Type B pancreatic cell (in vitro differentiated cells): ENCODE measurements around the gene YIF1A. TPM values are rescaled to one million over a fixed set of nuclear protein-coding genes. Genes with fewer than 3 reads are reported as not detected.
A peak's percentile ranks its signal among the peaks of the same experiment; 100 is the strongest.
"Not testable (repeated sequence)": the region's sequence is repeated elsewhere in the genome, so short reads cannot be mapped to it uniquely, and the experiment has no call there.

ENCODE experiments used
- DNase-seq: peaks from one replicate; pipeline ENCODE4 v3.0.0; 2021; ENCODE audit warnings: mixed read lengths; ENCODE audit not compliant: unreplicated experiment; ENCODE audit errors: extremely low spot score
- H3K27ac Mint-ChIP-seq: 2 replicates; pipeline ENCODE4 v1.8.0; 2021; ENCODE audit warnings: mild to moderate bottlenecking, mixed read lengths
- H3K27me3 Mint-ChIP-seq: 2 replicates; pipeline ENCODE4 v1.8.0; 2021; ENCODE audit warnings: mixed read lengths
- H3K36me3 Mint-ChIP-seq: 2 replicates; pipeline ENCODE4 v1.8.0; 2021; ENCODE audit warnings: mixed read lengths
- H3K4me1 Mint-ChIP-seq: one replicate; pipeline ENCODE4 v1.8.0; 2021; ENCODE audit warnings: mixed read lengths; ENCODE audit not compliant: unreplicated experiment
- H3K4me3 Mint-ChIP-seq: 2 replicates; pipeline ENCODE4 v1.8.0; 2021; ENCODE audit warnings: mild to moderate bottlenecking, mixed read lengths
- H3K9me3 Mint-ChIP-seq: 2 replicates; pipeline ENCODE4 v1.8.0; 2021; ENCODE audit warnings: mixed read lengths
- CTCF ChIP-seq: fragments of 200-600 bp; sonication (generic); conservative IDR thresholded peaks from 2 replicates; pipeline ENCODE4 v1.5.0; 2021; ENCODE audit warnings: antibody characterized with exemption, mild to moderate bottlenecking
- total RNA-seq: library from RNA; stranded (reverse); gene quantifications from 2 replicates; pipeline ENCODE4 v1.2.1, GENCODE V29; 2021; ENCODE audit warnings: low replicate concordance

Gene YIF1A
- total RNA-seq, 1 donor from 2014 or later, result 87.0 TPM

DNA sequence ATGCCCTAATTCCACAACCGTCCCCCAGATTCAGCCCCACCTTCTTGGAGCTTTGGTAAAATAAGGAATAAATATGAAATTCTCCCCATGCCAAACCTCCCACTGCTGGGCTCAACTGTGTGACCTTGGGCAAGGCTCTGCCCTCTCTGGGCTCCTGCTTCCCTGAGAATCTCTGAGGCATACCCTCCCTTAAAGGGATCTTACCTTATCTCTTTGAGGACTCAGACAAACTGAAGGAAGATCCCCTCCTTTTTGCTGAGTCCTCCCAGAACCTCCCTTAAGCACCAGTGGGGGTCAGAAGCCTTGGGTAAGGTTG lies 25.2 kb upstream of the YIF1A start:
- Mint-ChIP-seq H3K27ac (peak overlapping the region; percentile 77), H3K9me3 (no peaks in the 10 kb centered on the region), H3K4me1 (peaks cover 27% of the 10 kb centered on the region), H3K4me3 (peak overlapping the region; percentile 93), H3K27me3 (peaks cover 7% of the 10 kb centered on the region), H3K36me3 (no peaks in the 10 kb centered on the region)
- DNase-seq, result no peak
- TF ChIP-seq CTCF, result no peak

GRCh38 chr11:66313321-66314185 lies 24.6 kb upstream of the YIF1A start:
- H3K27ac Mint-ChIP-seq, result peak overlapping the region; percentile 77
- peaks cover 9% of the 10 kb centered on the region for H3K27me3 Mint-ChIP-seq
- TF ChIP-seq CTCF, result peak; percentile 52
- DNase-seq, result peak; percentile 86
- no peaks in the 10 kb centered on the region for H3K36me3 Mint-ChIP-seq
- peak overlapping the region; percentile 93 for H3K4me3 Mint-ChIP-seq
- H3K9me3 Mint-ChIP-seq, result no peaks in the 10 kb centered on the region
- peaks cover 21% of the 10 kb centered on the region for H3K4me1 Mint-ChIP-seq

DNA sequence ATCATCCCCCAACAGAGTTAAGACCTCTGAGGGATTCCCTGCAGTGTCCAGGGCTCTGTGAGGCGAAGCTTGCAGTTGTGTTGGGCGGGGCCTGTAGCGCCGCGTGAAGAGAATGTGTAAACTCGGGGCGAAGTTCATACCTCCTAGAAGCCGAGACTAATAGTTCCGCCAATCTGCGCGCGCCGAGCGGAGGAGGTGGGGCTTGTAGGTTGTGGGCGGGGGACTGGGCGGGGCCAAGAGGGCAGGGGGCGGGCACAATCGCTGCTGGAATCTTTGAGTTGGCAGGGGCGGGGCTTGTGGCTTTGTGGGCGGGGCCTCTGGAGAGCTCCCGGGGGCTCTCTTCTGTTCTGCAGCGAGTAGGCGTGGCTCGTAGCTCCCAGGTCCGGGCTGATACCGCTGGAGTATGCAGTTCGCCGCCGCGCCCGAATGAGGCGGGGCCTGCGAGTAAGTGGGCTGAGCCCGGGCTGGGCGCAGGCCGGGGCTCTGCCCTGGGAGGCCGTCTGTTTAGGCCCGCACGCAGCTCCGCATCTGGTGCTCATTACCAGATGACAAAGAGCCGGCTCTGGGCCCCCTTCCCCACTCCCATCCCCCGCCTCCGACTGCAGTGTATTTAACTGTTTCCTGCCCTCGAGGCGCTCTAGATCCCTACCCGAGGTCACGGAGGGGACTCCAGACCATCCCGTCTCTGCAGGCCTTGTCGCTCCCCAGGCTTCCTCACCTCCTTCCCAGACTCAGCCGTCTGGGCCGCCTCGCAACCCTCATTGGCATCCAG lies 23.8 kb upstream of the YIF1A start:
- Mint-ChIP-seq H3K4me3 (peak overlapping the region; percentile 93), H3K4me1 (peaks cover 15% of the 10 kb centered on the region), H3K9me3 (no peaks in the 10 kb centered on the region), H3K27me3 (peaks cover 9% of the 10 kb centered on the region), H3K36me3 (no peaks in the 10 kb centered on the region), H3K27ac (peak overlapping the region; percentile 95)
- no peak for TF ChIP-seq CTCF
- DNase-seq, result peak; percentile 99

DNA sequence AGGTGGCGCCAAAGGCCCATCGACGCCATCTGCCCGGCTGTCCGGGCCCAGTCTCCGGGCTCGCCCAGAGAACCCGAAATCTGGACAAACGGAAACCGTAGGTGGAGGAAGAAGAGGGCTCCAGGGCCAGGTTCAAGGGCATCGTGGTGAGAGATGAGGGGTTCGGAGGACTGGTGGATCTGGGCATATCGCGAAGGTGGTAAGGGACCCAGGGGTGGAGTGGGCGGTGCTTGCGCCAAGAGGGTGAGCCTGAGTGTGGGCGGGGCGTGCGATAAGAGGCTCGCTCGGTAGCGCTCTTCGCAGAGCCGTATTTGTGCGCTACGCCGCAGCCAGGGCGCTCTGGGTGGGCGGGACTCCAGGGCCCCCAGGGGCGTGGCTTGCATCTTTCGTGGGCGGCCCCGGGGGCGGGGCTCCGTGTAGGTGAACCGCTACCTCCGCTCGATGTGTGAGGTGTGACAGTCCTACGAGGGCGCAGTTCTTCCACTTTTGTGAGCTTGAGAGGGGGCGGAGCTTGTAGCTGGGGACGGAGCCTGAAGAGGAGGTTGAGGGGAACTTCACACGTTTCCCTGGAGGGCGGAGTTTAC lies 23.1 kb upstream of the YIF1A start:
- DNase-seq, result peak; percentile 90
- peaks cover 15% of the 10 kb centered on the region for H3K27me3 Mint-ChIP-seq
- peak overlapping the region; percentile 93 for H3K4me3 Mint-ChIP-seq
- H3K27ac Mint-ChIP-seq, result peak overlapping the region; percentile 95
- H3K4me1 Mint-ChIP-seq, result peaks cover 10% of the 10 kb centered on the region
- H3K36me3 Mint-ChIP-seq, result no peaks in the 10 kb centered on the region
- H3K9me3 Mint-ChIP-seq, result no peaks in the 10 kb centered on the region
- peak; percentile 89 for TF ChIP-seq CTCF

DNA sequence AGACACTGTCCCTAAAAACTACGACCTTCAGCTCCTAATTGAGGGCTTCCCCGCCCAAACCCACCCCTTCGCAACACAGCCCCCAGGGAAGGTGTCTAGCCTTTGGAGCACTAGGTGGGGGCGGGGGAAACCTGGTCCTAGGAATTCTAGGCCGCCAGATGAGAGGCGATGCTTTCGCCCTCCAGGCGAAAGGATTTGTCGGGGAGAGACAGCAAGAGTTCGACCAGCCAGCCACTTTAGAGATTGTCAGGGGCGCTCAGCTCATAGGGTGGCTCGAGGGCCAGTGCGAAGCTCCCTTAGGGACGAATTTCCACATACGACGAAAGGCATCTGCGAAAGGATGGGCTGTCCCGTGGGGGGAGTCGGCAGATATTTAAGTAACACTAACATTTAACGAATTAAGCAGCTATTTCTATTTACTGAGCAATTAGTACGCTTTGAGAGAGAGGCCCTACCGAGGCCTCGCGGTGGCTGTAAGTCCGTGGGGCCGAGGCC lies 22.6 kb upstream of the YIF1A start:
- H3K4me1 Mint-ChIP-seq, result peaks cover 10% of the 10 kb centered on the region
- no peaks in the 10 kb centered on the region for H3K9me3 Mint-ChIP-seq
- H3K4me3 Mint-ChIP-seq, result peak overlapping the region; percentile 93
- H3K36me3 Mint-ChIP-seq, result no peaks in the 10 kb centered on the region
- H3K27ac Mint-ChIP-seq, result peak overlapping the region; percentile 95
- DNase-seq, result no peak
- H3K27me3 Mint-ChIP-seq, result peaks cover 16% of the 10 kb centered on the region
- no peak for TF ChIP-seq CTCF

GRCh38 chr11:66310803-66311440 lies 22.0 kb upstream of the YIF1A start:
- not testable (repeated sequence) for H3K36me3 Mint-ChIP-seq, H3K27ac Mint-ChIP-seq, DNase-seq, H3K4me1 Mint-ChIP-seq, H3K9me3 Mint-ChIP-seq, H3K4me3 Mint-ChIP-seq
- H3K27me3 Mint-ChIP-seq, result peaks cover 16% of the 10 kb centered on the region
